ENCODE measurements around the gene UQCRHL.

GRCh38 chr1:15802234-15802965 is 5.0 kb downstream of the UQCRHL start:
- TF ChIP-seq FOXM1 (IDR thresholded peaks at IDR 0.05; ENCODE audit: borderline replicate concordance), result no peak
- TF ChIP-seq SP1 (IDR thresholded peaks at IDR 0.05), result no peak
- no peak for TF ChIP-seq ELF4 (IDR thresholded peaks at IDR 0.05)
- TF ChIP-seq ZNF384 (IDR thresholded peaks at IDR 0.05), result no peak
- no peak for TF ChIP-seq CTBP1 (IDR thresholded peaks at IDR 0.05; ENCODE audit: borderline replicate concordance)
- TF ChIP-seq TARDBP (IDR thresholded peaks at IDR 0.05), result no peak
- TF ChIP-seq NFRKB (IDR thresholded peaks at IDR 0.05), result no peak
- no peak for TF ChIP-seq BHLHE40 (IDR thresholded peaks at IDR 0.05; ENCODE audit: borderline replicate concordance)
- no peak for TF ChIP-seq ARNT (IDR thresholded peaks at IDR 0.05)
- no peak for TF ChIP-seq PKNOX1 (IDR thresholded peaks at IDR 0.05)
- no peak for TF ChIP-seq FOXA1 (IDR thresholded peaks at IDR 0.05)
- TF ChIP-seq SUZ12 (IDR thresholded peaks at IDR 0.05), result no peak
- TF ChIP-seq L3MBTL2 (conservative IDR thresholded peaks at IDR 0.05), result no peak
